ENCODE measurements around the gene RB1.

RB1 gene

GRCh38 chr13:48429036-48429435, 125.5 kb downstream of the RB1 start:
- TF ChIP-seq SIN3A (IDR thresholded peaks at IDR 0.05; ENCODE audit: borderline replicate concordance, insufficient read depth, low read length) (no peak), REST (IDR thresholded peaks at IDR 0.05; ENCODE audit: insufficient read depth in 1 of 2, low read depth in 2 of 2, low read length in 2 of 2) (no peak), FOXP2 (optimal IDR thresholded peaks at IDR 0.05; ENCODE audit: borderline replicate concordance, extremely low read depth, extremely low read length, insufficient read depth) (no peak), POLR2AphosphoS5 (IDR thresholded peaks at IDR 0.05; ENCODE audit: low read depth, low read length) (no peak), TAF1 (IDR thresholded peaks at IDR 0.05; ENCODE audit: borderline replicate concordance, insufficient read depth, low read length) (no peak)

- no peak for TF ChIP-seq TAF1 (IDR thresholded peaks at IDR 0.05; ENCODE audit: borderline replicate concordance, insufficient read depth, low read length)
- TF ChIP-seq SIN3A (IDR thresholded peaks at IDR 0.05; ENCODE audit: borderline replicate concordance, insufficient read depth, low read length), result no peak
- no peak for TF ChIP-seq FOXP2 (optimal IDR thresholded peaks at IDR 0.05; ENCODE audit: borderline replicate concordance, extremely low read depth, extremely low read length, insufficient read depth)
- no peak for TF ChIP-seq POLR2AphosphoS5 (IDR thresholded peaks at IDR 0.05; ENCODE audit: low read depth, low read length)
- TF ChIP-seq REST (IDR thresholded peaks at IDR 0.05; ENCODE audit: insufficient read depth in 1 of 2, low read depth in 2 of 2, low read length in 2 of 2), result no peak
Observed at GRCh38 chr13:48429886-48430285, 126.3 kb downstream of the RB1 start.

- TF ChIP-seq REST (IDR thresholded peaks at IDR 0.05; ENCODE audit: insufficient read depth in 1 of 2, low read depth in 2 of 2, low read length in 2 of 2) (no peak), SIN3A (IDR thresholded peaks at IDR 0.05; ENCODE audit: borderline replicate concordance, insufficient read depth, low read length) (no peak), FOXP2 (optimal IDR thresholded peaks at IDR 0.05; ENCODE audit: borderline replicate concordance, extremely low read depth, extremely low read length, insufficient read depth) (no peak), POLR2AphosphoS5 (IDR thresholded peaks at IDR 0.05; ENCODE audit: low read depth, low read length) (no peak), TAF1 (IDR thresholded peaks at IDR 0.05; ENCODE audit: borderline replicate concordance, insufficient read depth, low read length) (no peak)
Observed at GRCh38 chr13:48431431-48431830, 127.9 kb downstream of the RB1 start.

- no peak for TF ChIP-seq TAF1 (IDR thresholded peaks at IDR 0.05; ENCODE audit: borderline replicate concordance, insufficient read depth, low read length)
- no peak for TF ChIP-seq FOXP2 (optimal IDR thresholded peaks at IDR 0.05; ENCODE audit: borderline replicate concordance, extremely low read depth, extremely low read length, insufficient read depth)
- TF ChIP-seq POLR2AphosphoS5 (IDR thresholded peaks at IDR 0.05; ENCODE audit: low read depth, low read length), result no peak
- TF ChIP-seq SIN3A (IDR thresholded peaks at IDR 0.05; ENCODE audit: borderline replicate concordance, insufficient read depth, low read length), result no peak
- no peak for TF ChIP-seq REST (IDR thresholded peaks at IDR 0.05; ENCODE audit: insufficient read depth in 1 of 2, low read depth in 2 of 2, low read length in 2 of 2)
Observed at GRCh38 chr13:48431987-48432615, 128.6 kb downstream of the RB1 start.

Measured in PFSK-1 (cell line).